HG02763 (cell line): Measurements from ENCODE around the gene CTDP1.

ENCODE experiments used
- ATAC-seq: cut with Tn5 transposase; IDR thresholded peaks from one replicate; pipeline ENCODE4 v1.9.1; 2021; ENCODE audit warnings: mild to moderate bottlenecking, moderate library complexity; ENCODE audit not compliant: unreplicated experiment

CTDP1 gene

DNA sequence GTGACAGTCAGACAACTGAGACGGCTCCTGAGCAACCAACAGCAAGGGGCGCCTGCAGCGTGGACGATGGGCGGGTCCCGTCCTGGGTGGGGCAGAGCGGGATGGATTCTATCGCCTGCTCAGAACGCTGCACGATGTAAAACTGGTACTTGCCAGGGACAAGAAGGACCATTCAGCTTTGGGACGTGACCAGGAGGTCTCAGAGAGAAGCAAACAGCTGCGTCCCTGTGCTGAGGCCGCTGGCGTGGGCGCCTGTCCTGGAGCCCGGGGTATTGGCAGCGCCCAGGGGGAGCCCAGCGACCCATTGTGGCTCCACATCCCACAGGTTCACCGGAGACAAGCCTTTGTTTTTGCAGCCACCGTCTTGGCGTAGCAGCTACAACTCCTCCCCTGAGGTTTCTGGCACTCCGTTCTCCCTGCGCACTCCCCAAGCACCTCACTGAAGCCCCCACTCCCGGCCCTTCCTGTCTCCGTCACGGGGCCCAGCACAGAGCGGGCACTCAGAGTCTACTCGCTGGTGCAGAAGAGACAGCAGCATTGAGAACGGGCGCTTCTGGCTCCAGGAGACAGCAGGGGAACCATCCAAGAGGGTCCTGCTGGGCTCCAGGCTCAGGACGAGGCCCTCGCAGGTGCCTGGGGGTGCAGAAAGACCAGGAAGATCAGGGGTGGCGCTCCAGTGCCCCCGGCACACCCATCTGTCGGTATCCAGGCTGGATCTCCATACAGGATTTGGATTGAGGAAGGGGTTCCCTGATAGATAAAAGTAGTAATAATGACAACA, 96.0 kb downstream of the CTDP1 start:
- no peak for ATAC-seq

DNA sequence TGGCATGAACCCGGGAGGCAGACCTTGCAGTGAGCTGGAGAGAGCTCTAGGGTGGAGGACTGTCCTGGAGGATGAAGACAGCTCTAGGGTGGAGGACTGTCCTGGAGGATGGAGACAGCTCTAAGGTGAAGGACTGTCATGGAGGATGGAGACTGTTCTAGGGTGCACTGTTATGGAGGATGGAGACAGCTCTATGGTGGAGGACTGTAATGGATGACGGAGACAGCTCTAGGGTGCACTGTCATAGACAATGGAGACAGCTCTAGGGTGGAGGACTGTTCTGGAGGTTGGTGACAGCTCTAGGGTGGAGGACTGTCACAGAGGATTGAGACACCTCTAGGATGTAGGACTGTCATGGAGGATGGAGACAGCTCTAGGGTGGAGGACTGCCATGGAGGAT, 97.1 kb downstream of the CTDP1 start:
- no peak for ATAC-seq

DNA sequence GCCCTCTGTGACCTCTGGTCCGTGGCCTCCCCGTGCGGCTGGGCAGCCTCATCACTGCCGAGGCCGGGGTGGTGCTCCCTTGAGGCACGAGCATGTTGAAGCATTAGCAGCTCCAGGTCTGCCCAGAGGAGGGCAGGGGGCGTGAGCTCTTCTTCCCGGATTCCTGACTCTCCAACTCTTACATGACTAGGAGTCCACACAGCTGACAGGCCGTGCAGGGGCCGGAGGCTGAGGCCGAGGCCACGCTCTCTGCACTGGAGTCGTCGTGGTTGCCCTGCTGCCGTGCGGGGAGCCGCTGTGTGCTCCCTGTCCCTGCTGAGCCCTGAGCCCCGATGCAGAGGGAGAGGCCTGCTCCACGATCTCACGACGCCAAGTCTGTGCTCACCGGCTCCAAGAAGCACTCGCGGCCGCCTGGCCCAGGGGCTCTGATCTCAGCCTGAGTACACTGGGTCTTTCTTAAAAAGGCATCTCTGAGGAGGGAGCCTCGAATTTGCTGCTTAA, 98.7 kb downstream of the CTDP1 start:
- ATAC-seq: no peak

DNA sequence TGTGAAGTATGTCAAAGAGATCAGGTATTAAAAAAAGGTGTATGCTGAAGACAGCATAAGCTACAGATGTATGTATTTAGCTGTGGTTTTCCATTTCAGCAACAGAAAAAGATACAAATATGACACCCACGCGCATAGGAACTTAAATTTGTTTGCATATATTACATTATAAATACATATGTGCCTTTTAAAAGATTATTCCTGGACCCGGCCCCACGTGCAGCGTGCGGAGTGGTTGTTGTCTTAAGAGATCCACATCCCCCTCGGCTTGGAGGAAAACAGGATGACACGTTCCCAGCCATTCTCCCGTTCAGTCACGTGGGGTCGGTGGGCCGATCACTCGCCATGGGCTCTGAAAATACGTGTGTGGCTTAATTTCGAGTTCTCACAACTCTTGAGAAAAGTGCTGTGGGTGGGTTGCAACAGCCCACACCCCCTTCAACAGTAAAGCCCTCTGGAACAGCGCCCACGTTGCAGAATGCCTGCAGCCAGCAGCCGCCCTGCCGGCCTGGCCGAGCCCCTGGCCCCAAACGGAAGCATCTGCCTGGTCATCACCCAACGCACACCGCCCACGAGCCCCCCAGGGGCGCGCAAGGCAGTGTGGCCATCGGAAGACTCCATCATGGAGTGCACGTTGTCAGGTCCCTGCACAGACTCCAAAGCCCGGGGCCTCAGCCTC, 99.6 kb downstream of the CTDP1 start:
- no peak for ATAC-seq

DNA sequence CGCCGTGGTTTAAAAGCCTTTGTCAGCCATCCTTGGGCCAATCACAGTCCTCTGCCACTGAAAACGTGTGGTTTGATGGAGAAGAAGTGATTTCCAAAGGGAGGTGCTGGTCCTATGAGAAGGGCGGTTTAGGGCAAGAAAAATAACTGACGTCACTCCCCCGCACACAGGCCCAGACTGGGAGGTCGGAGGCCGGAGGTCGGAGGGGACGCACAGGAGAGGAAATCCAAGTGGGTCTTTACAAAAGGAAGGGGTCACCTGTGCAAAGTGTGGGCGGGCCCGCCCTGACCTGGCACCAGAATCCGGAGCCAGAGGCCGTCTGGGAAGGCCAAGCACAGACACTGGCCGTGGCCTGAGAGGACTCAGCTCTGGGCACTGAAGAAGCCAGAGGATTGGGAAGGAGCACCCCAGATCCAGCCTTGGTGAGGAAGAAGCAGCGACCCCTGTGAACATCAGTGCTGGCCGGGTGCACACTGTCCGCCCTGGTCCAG, 100.1 kb downstream of the CTDP1 start:
- no peak for ATAC-seq

DNA sequence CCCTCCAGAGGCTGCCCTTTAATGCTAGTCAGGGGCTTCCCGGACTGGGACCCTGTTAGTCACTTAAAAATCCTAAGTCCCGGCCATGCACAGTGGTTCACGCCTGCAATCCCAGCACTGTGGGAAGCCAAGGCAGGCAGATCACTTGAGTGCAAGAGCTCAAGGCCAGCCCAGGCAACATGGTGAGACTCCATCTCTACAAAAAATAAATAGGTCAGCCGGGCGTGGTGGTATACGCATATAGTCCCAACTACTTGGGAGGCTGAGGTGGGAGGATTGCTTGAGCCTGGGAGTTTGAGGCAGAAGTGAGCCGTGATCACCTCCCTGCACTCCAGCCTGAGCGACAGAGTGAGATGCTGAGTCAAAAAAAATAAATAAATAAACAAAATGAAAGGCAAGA, 100.9 kb downstream of the CTDP1 start:
- no peak for ATAC-seq

DNA sequence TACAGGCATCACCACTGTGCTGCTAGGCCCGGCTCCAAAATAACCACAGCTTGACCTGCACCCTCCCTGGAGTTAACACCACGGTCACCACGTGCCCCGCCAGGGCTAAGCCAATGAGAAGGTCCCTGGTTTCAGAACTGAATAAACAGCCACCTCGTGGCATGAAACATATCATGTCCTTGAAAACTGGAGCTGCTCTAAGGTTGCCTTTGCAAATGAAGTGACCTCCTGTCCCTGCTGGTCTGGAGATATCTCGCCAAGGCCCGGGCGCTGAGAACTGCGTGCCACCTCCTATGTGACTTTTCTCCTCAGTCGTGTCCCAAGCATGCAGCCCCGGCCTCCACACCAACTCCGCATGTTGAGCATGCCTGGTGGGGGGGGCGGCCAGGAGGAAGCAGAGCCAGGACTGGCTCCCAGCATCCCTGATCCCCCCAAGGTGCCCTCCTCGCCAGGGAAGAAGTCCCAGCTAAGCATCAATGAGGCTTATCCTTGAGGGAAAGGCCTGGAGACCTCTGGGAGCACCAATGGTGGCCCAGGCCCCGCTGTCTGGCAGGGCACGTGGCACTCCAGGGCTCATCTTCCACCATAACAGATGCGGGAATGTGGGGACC, 101.8 kb downstream of the CTDP1 start:
- no peak for ATAC-seq

DNA sequence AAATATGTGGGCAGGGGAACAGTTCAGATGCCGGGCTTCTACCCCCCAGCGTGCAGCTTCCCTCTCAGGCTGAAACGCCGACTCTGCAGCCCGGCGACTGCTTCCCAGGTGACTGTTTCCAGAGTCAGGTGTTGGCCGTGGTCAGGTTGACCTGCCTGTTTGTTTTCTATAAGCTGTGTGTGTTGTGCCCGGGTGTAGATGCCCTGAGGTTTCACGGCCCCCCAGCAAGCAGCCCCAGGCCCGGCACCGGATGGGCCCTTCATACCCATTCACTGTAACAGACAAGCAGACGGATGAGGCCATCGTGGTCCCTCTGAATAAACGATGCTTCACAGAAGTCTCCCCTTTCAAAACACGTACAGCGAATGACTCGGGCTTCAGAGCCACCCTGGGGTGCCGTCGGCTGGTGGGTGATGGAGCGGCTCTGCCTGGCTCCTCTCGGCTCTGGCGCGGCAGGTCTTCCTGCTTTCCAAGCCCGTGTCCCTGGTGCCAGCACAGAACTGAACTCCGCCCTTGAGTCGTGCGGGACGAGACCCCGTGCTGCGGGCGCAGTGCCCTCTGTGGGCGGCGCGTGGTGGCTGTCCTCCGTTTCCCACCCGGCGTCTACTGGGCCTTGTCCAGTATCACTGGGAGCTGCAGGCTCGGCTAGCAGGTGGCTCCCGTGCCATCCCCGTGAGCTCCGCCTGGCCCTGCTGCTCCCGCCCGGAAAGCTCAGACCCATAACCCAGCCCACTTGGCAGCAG, 103.1 kb downstream of the CTDP1 start:
- no peak for ATAC-seq

DNA sequence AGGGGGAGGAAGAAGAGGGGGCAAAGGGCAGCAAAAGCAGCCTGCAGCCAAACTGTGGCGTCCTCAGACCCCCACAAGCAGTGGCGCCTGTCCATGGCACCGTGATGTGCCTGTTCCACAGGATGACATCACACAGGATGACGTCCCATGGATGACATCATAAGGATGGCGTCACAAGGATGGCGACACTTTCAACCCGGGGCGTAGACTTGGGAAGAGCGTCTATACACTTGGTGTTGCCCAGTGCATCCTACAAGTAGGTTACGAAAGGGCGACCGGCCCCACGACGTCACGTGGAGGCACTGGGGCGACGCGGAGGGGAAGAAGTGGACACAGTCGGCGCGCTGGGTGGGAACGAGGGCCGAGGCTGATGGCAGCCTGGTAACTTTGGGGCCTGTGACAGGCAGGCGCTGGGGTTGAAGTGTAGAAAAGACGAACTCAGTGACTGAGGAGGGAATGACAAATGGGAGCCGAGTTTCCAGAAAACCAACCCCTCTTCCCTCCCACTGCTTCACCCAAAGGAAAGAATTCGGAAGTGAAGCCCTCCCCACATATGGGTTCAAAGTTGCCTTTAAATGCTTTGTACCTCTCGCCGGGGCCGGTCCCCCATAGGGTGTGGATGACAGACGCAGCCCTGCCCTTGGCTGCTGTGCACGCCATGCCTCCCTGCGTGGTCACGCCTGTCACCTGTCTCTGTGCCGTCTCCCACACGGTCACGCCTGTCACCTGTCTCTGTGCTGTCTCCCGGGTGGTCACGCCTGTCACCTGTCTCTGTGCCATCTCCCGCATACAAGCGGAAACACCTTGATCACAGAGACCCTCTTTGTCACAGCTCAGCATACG, 104.7 kb downstream of the CTDP1 start:
- ATAC-seq: no peak

DNA sequence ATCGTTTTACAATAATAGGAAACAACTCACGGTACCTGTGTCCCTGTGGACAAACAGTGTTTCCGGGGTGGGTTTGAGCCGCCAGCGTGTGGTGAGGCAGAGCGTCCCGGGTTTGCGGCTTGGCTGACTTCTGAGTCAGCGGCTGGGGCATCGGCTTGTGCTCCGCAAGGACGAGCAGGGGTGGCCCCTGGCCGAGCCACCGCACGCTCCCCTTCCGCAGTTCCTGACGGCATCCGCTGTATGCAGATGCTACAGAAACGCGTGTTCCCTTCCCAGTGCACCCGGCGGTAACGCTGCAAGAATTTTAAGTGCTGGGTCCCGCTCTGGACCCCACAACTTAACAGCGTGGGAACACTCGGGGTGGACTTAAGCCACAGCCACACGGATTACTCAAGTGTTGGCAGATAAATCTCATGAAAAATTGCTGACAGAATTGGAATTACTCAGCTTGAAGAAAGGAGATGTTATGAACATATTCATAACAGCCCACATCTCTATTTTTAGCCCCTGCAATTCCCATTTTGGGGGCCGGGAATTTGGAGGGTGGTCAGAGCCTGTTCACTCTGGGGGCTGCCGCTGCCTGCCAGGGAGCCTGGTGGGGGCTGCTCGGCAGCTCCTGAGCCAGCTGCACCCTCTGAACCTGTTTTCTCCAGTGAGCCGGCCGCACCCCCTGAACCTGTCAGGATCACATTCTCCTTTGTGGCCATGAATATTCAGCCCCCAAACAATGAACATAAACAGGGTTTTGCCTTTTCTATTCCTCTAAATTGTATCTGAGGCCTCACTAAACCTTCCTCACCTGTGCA, 105.6 kb downstream of the CTDP1 start:
- ATAC-seq: no peak

DNA sequence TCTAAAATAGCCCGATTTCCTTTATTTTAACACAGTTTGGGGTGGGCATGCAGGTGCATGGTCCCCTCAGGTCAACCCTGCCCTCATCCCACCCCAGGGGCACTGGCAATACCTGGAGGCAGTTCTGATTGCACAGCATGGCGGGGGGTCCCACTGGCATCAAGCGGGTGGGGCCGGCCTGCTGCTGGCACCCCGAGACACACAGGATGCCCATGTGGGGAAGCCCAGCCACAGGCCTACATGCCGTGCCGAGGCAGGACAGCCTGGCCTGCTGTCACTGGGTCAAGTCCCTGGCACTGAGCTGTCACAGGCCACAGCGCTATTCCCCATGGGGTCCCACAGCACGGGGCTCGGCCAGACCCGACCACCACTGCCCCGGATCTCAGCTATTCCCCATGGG, 106.2 kb downstream of the CTDP1 start:
- no peak for ATAC-seq

DNA sequence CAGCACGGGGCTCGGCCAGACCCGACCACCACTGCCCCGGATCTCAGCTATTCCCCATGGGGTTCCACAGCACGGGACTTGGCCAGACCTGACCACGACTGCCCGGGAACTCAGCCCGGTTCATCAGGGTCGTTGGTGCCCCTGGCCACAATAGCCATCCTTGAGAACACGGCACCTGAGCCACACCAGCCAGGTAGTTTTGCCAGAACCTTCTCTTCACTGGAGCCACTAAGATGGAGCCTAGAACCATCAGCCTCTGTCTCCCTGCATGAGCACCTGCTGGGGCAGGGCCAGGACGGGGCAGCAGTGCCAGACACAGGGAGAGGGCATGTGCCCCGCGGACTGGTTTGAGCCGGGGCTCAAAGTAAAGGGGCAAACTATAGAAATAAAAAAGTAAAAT, 106.7 kb downstream of the CTDP1 start:
- ATAC-seq: no peak

DNA sequence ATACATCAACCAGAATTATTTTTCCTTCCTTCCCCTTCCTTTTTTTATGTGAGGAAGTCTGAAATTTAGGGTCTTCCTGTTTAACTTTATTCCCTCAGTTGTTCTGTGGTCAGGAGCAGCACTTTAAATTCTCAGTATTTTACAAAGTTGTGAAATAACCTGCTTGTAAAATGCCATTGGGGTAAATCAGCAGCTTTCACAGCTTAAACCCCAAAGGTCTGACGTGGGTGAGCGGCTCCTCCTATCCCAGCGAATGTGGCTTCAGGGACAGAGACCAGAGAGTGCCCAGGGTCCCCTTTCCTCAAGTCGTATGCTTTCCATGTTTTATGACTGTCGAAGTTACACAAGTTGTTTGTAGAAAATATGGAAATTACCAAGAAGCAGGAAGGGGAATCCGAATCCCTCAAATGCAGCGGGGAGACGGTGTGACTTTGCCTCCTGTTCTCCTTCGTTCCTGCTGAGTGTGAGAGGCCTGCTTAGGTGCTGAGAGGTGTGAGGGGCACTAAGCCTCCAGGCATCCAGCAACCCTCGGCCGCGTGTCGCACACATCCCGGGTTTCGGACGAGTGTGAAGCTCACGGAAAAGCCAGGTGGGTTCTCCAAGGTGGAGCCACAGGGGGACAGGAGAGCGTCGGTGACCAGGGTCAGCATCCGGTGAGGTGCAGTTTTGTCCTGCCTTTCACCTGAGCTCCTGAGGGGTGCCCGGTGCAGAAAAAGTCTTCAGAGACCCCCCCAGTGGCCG, 107.4 kb downstream of the CTDP1 start:
- ATAC-seq: no peak

DNA sequence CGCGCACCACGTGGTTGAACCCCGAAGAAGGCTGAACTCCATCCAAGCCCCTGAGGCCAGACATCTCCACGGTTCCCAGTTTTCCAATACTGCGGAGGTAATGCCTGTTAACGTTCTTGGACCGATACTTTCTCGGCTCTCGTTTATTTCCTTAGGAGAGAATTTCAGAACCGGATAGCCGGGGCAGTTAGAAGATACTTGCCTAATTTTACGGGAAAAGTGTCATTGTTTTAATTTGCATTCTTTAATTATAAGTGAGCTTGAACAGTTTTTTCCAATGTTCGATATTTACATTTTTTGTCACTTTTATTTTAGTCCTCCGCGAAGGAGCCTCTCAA, 107.9 kb downstream of the CTDP1 start:
- no peak for ATAC-seq

DNA sequence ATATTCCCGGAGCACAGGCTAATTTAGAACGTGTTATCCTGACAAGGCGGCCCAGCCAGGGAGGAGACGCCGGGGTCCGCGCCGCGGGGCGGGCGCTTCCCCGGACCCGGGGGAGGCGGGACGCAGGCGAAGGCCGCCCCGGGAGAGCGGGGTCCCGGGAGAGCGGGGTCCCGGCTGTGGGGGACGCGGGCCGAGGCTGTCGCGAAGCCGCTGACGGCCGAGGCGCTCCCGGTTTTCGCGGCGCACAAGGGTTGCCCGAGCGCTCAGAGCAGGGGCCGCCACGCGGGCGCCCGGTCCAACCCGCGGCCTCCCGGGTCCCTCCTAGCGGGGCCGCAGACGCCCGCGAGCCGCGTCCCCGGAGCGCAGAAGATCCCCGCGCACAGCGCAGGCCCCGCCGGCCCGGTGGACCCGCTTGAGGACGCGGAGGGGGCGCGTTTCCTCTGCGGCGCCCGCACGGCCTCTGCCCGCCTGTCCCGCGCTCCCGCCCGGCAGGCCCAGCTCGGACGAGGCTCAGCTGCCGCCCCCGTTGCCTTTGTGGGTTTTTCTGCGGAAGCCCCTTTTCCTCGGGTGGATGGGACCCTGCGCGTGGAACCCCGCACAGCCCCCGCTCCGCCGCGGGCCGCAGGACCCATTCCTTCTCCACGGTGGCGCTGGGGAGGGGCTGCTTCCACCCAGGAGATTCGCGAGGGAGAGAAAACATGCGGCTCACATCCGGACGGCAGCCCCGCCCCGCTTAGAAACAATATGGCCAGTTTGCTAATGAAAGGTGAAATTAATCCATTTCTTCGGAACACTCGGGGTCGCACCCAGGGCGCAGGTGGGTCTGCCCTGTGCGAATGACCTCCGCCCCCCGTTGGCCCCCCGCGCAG, 108.5 kb downstream of the CTDP1 start:
- no peak for ATAC-seq

DNA sequence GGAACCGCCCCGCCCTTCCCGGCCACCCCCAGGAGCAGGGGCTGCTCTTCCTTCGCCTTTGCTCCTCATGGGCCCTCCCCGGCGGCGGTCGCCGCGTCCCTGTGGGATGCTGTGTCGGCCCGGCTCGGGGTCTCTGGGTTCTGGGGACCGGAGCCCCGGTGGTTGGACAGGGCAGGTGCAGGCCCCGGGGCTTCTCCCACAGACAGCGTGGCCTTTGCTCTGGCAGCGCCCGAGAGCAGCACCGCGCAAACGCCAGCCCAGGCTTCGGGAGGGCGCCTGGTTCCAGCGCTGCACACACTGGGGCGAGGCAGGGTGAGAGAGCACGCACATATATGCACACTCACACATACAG, 109.1 kb downstream of the CTDP1 start:
- ATAC-seq: no peak

DNA sequence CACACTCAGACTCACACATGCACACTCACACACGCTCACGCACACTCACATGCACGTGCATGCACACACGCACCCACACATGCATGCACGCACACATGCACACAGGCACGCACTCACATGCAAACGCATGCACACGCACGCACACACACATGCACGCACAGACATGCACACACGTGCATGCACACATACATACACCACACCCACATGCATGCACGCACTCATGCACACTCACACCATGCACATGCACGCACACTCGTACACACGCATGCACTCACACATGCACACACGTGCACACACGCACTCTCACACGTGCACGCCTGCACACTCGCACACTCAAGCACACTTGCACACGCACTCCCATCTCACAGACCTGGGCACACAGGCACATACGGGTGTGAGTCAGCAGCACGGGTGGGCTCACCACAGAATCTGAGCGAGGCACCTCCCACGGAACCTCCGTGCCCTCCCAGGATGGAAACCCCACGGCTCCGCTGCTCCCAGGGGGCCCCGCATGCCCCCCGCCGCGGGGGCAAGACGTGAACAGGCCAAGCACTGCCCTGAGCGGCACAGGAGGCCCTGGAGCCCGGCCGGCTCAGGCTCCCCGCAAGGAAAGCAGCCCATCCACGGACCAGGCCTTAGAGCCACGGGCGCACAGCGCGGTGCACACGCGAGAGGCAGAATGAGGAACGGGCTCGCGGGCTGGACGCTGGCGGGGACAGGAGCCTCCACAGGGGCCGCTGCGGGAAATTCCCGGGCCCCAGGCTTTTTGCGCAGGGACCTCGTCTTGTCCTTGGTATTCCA, 109.7 kb downstream of the CTDP1 start:
- no peak for ATAC-seq
